ENCODE results near the gene SMIM9.

DNA sequence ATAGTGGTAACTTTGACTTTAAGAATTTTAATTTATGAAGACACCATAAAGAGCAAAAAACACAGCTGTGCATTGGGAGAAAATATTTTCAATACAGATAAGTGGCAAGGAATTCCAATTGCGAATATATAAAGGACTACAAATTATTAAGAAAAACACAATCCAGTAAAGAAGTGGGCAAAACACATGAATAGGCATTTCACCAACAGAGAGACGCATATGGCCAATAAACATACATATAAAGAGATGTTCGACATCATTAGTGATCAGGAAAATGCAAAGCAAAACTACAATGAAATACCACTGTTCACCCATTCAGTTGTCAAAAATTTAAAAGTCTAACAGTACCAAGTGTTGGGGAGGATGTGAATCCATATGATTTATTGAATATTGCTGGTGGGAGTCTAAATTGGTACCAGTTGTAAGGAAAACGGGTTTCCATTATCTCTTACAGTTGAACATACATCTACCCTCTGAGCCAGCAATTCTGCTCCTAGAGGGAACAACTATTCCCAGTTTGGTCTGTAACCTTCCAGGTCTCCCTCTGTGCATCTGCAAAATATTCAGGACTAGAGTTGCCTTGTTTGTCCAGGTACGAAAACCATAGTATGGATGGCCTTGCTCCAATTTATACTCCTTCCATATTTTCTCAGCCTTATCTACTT lies 27.5 kb downstream of the SMIM9 start:
- TF ChIP-seq, protein P1, sequence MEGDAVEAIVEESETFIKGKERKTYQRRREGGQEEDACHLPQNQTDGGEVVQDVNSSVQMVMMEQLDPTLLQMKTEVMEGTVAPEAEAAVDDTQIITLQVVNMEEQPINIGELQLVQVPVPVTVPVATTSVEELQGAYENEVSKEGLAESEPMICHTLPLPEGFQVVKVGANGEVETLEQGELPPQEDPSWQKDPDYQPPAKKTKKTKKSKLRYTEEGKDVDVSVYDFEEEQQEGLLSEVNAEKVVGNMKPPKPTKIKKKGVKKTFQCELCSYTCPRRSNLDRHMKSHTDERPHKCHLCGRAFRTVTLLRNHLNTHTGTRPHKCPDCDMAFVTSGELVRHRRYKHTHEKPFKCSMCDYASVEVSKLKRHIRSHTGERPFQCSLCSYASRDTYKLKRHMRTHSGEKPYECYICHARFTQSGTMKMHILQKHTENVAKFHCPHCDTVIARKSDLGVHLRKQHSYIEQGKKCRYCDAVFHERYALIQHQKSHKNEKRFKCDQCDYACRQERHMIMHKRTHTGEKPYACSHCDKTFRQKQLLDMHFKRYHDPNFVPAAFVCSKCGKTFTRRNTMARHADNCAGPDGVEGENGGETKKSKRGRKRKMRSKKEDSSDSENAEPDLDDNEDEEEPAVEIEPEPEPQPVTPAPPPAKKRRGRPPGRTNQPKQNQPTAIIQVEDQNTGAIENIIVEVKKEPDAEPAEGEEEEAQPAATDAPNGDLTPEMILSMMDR (IDR thresholded peaks at IDR 0.05) = no peak
- no peak for TF ChIP-seq POLR2A (IDR thresholded peaks at IDR 0.05)
- TF ChIP-seq EP300 (IDR thresholded peaks at IDR 0.05) = no peak

All from ovary (tissue), 3 donors.